Breast epithelium (tissue), 3 donors: ENCODE measurements around the gene MCTP2.

Experiments used
- POLR2A ChIP-seq: fragments of 450-650 bp; IDR thresholded peaks from one replicate; pipeline ENCODE4 v1.6.1; 2016; ENCODE audit warnings: antibody characterized with exemption, mild to moderate bottlenecking, moderate library complexity
- TF ChIP-seq, protein P1 (sequence below), 3 donors: fragments of 450-650 bp; IDR thresholded peaks; one replicate each; pipeline ENCODE4 v1.5.1; 2016 to 2017; ENCODE audit warnings: antibody characterized with exemption in 3 of 3, mild to moderate bottlenecking in 3 of 3, moderate library complexity in 3 of 3

DNA sequence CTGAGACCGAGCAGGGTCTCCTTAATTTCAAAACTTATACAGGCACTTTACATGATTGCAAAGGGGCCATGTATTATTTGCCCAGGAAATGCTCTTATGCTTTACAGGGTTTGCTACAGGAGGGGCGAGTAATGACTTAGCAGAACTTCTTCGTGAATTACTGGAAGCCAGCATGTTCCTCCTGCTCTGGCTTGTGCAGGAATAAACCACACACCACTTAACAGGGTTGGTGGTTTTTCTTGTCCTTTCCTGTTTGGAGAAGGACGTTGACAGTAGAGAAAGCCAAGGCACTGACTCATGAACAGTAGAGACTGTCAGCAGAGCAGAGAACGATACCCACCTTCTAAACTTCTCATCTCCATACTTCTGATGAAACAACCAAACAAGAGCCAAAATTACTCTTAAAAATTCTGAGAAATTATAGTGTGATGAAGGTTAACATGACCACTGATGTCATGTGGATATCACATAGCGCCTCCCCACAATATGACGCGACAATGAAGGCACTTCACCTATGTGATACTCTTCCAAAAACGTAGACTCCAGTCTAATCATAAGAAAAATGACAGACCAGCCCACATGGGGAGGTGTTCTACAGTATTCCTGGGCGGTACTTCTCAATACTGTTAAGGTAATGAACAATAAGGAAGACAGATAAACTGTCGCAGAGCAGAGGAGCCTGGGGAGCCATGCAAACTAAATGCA, 24.7 kb upstream of the MCTP2 start:
- TF ChIP-seq POLR2A, result no peak
- TF ChIP-seq, protein P1, sequence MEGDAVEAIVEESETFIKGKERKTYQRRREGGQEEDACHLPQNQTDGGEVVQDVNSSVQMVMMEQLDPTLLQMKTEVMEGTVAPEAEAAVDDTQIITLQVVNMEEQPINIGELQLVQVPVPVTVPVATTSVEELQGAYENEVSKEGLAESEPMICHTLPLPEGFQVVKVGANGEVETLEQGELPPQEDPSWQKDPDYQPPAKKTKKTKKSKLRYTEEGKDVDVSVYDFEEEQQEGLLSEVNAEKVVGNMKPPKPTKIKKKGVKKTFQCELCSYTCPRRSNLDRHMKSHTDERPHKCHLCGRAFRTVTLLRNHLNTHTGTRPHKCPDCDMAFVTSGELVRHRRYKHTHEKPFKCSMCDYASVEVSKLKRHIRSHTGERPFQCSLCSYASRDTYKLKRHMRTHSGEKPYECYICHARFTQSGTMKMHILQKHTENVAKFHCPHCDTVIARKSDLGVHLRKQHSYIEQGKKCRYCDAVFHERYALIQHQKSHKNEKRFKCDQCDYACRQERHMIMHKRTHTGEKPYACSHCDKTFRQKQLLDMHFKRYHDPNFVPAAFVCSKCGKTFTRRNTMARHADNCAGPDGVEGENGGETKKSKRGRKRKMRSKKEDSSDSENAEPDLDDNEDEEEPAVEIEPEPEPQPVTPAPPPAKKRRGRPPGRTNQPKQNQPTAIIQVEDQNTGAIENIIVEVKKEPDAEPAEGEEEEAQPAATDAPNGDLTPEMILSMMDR (IDR thresholded peaks at IDR 0.05), result no peak
